Skin of body (tissue), 2 donors: ENCODE data around the gene CERS4. TPM values are rescaled to one million over a fixed set of nuclear protein-coding genes. Genes with fewer than 3 reads are reported as not detected.
"Not testable (repeated sequence)": the region's sequence is repeated elsewhere in the genome, so short reads cannot be mapped to it uniquely, and the experiment has no call there.

Source experiments
- DNase-seq: peaks from one replicate; lab custom pipeline; 2025; lab: John Stamatoyannopoulos, UW
- total RNA-seq: library from RNA; depleted of rRNA; stranded (reverse); fragments of >200 nt; gene quantifications from one replicate; pipeline ENCODE4 v1.2.3, GENCODE V29; 2014

Gene CERS4
- total RNA-seq, 1 donor from 2014 or later = 55.2 TPM

GRCh38 chr19:8261347-8261746, 52.2 kb downstream of the CERS4 start:
- DNase-seq = no peak

- DNase-seq = no peak
Measured at GRCh38 chr19:8261881-8262280, 52.7 kb downstream of the CERS4 start.

- DNase-seq = no peak
Measured at GRCh38 chr19:8262431-8262830, 53.3 kb downstream of the CERS4 start.

GRCh38 chr19:8264248-8264647, 55.1 kb downstream of the CERS4 start:
- DNase-seq = not testable (repeated sequence)

- no peak for DNase-seq
Measured at GRCh38 chr19:8265872-8266271, 56.7 kb downstream of the CERS4 start.

GRCh38 chr19:8269724-8270123, 60.6 kb downstream of the CERS4 start:
- DNase-seq = no peak

- not testable (repeated sequence) for DNase-seq
Measured at GRCh38 chr19:8276508-8276907, 67.3 kb downstream of the CERS4 start.

- DNase-seq = not testable (repeated sequence)
Measured at GRCh38 chr19:8291337-8291736, 82.2 kb downstream of the CERS4 start.

- no peak for DNase-seq
Measured at GRCh38 chr19:8302357-8302691, 93.2 kb downstream of the CERS4 start.

- DNase-seq = no peak
Measured at GRCh38 chr19:8302734-8303133, 93.6 kb downstream of the CERS4 start.

GRCh38 chr19:8304841-8305621, 95.9 kb downstream of the CERS4 start:
- no peak for DNase-seq

GRCh38 chr19:8305798-8306197, 96.6 kb downstream of the CERS4 start:
- no peak for DNase-seq

GRCh38 chr19:8306235-8307054, 97.3 kb downstream of the CERS4 start:
- no peak for DNase-seq

GRCh38 chr19:8307400-8307964, 98.3 kb downstream of the CERS4 start:
- DNase-seq = no peak

- peak; percentile 78 for DNase-seq
Measured at GRCh38 chr19:8307965-8308866, 99.0 kb downstream of the CERS4 start, which contains the start of gene CD320. CD320 (minus strand) TSS chr19:8308358; CDS start chr19:8308290, 68 bp downstream.

GRCh38 chr19:8308891-8309291, 99.7 kb downstream of the CERS4 start:
- no peak for DNase-seq

GRCh38 chr19:8310342-8311055, 101.3 kb downstream of the CERS4 start:
- no peak for DNase-seq

GRCh38 chr19:8311461-8312260, 102.5 kb downstream of the CERS4 start:
- DNase-seq = no peak
